Activated naive CD4-positive, alpha-beta T cell treated with anti-CD3 and anti-CD28 coated beads for 36 hours (primary cell): ENCODE measurements around the gene SAMD8. TPM values are rescaled to one million over a fixed set of nuclear protein-coding genes. Genes with fewer than 3 reads are reported as not detected.
"Not testable (repeated sequence)": the region's sequence is repeated elsewhere in the genome, so short reads cannot be mapped to it uniquely, and the experiment has no call there.

Experiments
- CTCF ChIA-PET: fragments of 350-600 bp; sonication (Branson Sonifier 250); formaldehyde crosslinking; loops from one replicate; lab custom pipeline; 2021; ENCODE audit warnings: antibody characterized with exemption; lab: Charles Lee
- DNase-seq: peaks from one replicate; pipeline ENCODE4 v3.0.0-alpha.2; 2020
- H3K27ac Mint-ChIP-seq: one replicate; pipeline ENCODE4 v1.8.0; 2021; ENCODE audit warnings: mild to moderate bottlenecking, mixed read lengths
- H3K27me3 Mint-ChIP-seq: one replicate; pipeline ENCODE4 v1.8.0; 2021; ENCODE audit warnings: low read depth, mixed read lengths
- H3K36me3 Mint-ChIP-seq: one replicate; pipeline ENCODE4 v1.8.0; 2021; ENCODE audit warnings: low read depth, mixed read lengths
- H3K4me1 Mint-ChIP-seq: one replicate; pipeline ENCODE4 v1.8.0; 2021; ENCODE audit warnings: low read depth, mixed read lengths
- H3K4me3 Mint-ChIP-seq: one replicate; pipeline ENCODE4 v1.8.0; 2021; ENCODE audit warnings: mild to moderate bottlenecking, moderate library complexity, mixed read lengths
- H3K9me3 Mint-ChIP-seq: one replicate; pipeline ENCODE4 v1.8.0; 2021; ENCODE audit warnings: mixed read lengths
- intact Hi-C: fragments of 100-400 bp; cut with micrococcal nuclease; formaldehyde crosslinking; loops from one replicate; pipeline ENCODE4 v1.15.1; 2023
- total RNA-seq, 2 experiments: library from RNA; stranded (reverse); gene quantifications; one replicate each; pipeline ENCODE4 v1.2.3, GENCODE V29; 2021

Gene SAMD8
- total RNA-seq, 2 experiments from 2014 or later = 15.3 to 16.9 TPM

- no peak for DNase-seq
- H3K27ac Mint-ChIP-seq = peak overlapping the region; percentile 79
- peaks cover 13% of the 10 kb centered on the region for H3K36me3 Mint-ChIP-seq
- intact Hi-C loops = loop anchor here (5.0 kb wide), 1 partner anchor 56 kb away; the partner anchor contains the start of gene SAMD8
- peaks cover 32% of the 10 kb centered on the region for H3K4me1 Mint-ChIP-seq
- H3K9me3 Mint-ChIP-seq = no peaks in the 10 kb centered on the region
- no peak overlapping the region for H3K4me3 Mint-ChIP-seq
- no peaks in the 10 kb centered on the region for H3K27me3 Mint-ChIP-seq
- CTCF ChIA-PET = interaction anchor here (1.3 kb wide), 2 partner anchors 11 to 43 kb away, joined by 3 read pairs; no protein-coding TSS in a partner anchor
Measured at GRCh38 chr10:75168275-75168674, 56.8 kb downstream of the SAMD8 start.

- H3K27ac Mint-ChIP-seq = no peak overlapping the region
- CTCF ChIA-PET = no interaction called here
- H3K4me1 Mint-ChIP-seq = peaks cover 31% of the 10 kb centered on the region
- DNase-seq = no peak
- no peaks in the 10 kb centered on the region for H3K27me3 Mint-ChIP-seq
- no peaks in the 10 kb centered on the region for H3K9me3 Mint-ChIP-seq
- intact Hi-C loops = no loop called here
- H3K36me3 Mint-ChIP-seq = peaks cover 14% of the 10 kb centered on the region
- no peak overlapping the region for H3K4me3 Mint-ChIP-seq
Measured at GRCh38 chr10:75170215-75170614, 58.8 kb downstream of the SAMD8 start.

- H3K27me3 Mint-ChIP-seq = no peaks in the 10 kb centered on the region
- no peak for DNase-seq
- CTCF ChIA-PET = no interaction called here
- peaks cover 12% of the 10 kb centered on the region for H3K36me3 Mint-ChIP-seq
- intact Hi-C loops = no loop called here
- no peak overlapping the region for H3K4me3 Mint-ChIP-seq
- H3K4me1 Mint-ChIP-seq = peaks cover 15% of the 10 kb centered on the region
- peak overlapping the region; percentile 61 for H3K27ac Mint-ChIP-seq
- no peaks in the 10 kb centered on the region for H3K9me3 Mint-ChIP-seq
Measured at GRCh38 chr10:75175046-75175445, 63.6 kb downstream of the SAMD8 start.

GRCh38 chr10:75176046-75176445, 64.6 kb downstream of the SAMD8 start:
- H3K9me3 Mint-ChIP-seq = no peaks in the 10 kb centered on the region
- H3K27ac Mint-ChIP-seq = no peak overlapping the region
- H3K36me3 Mint-ChIP-seq = peaks cover 12% of the 10 kb centered on the region
- CTCF ChIA-PET = no interaction called here
- intact Hi-C loops = no loop called here
- H3K4me3 Mint-ChIP-seq = no peak overlapping the region
- H3K4me1 Mint-ChIP-seq = peaks cover 21% of the 10 kb centered on the region
- H3K27me3 Mint-ChIP-seq = no peaks in the 10 kb centered on the region
- DNase-seq = no peak

- CTCF ChIA-PET = no interaction called here
Measured at GRCh38 chr10:75176736-75177135, 65.3 kb downstream of the SAMD8 start.

GRCh38 chr10:75179657-75180177, 68.3 kb downstream of the SAMD8 start:
- no peaks in the 10 kb centered on the region for H3K9me3 Mint-ChIP-seq
- intact Hi-C loops = loop anchor here (2.0 kb wide), 1 partner anchor 65 kb away; no protein-coding TSS in a partner anchor

More at GRCh38 chr10:75176736-75177135, 65.3 kb downstream of the SAMD8 start:
- intact Hi-C loops = no loop called here
- Mint-ChIP-seq H3K27ac (no peak overlapping the region), H3K36me3 (peaks cover 13% of the 10 kb centered on the region), H3K4me1 (peaks cover 27% of the 10 kb centered on the region), H3K4me3 (no peak overlapping the region), H3K27me3 (no peaks in the 10 kb centered on the region), H3K9me3 (no peaks in the 10 kb centered on the region)
- DNase-seq = no peak

GRCh38 chr10:75180592-75180991, 69.1 kb downstream of the SAMD8 start:
- CTCF ChIA-PET = interaction anchor here (1.1 to 1.3 kb wide), 3 partner anchors 54 to 161 kb away, joined by 3 read pairs; partner anchors contain the start of gene COMTD1
- no peak overlapping the region for H3K4me3 Mint-ChIP-seq

More at GRCh38 chr10:75179657-75180177, 68.3 kb downstream of the SAMD8 start:
- H3K27ac Mint-ChIP-seq = peak overlapping the region; percentile 59
- H3K4me3 Mint-ChIP-seq = no peak overlapping the region
- DNase-seq = no peak
- H3K4me1 Mint-ChIP-seq = peaks cover 26% of the 10 kb centered on the region
- H3K36me3 Mint-ChIP-seq = peaks cover 9% of the 10 kb centered on the region
- H3K27me3 Mint-ChIP-seq = no peaks in the 10 kb centered on the region
- CTCF ChIA-PET = interaction anchor here (0.8 to 1.5 kb wide), 3 partner anchors 8 to 56 kb away, joined by 3 to 9 read pairs (median 3); partner anchors contain the start of gene COMTD1

GRCh38 chr10:75181073-75181472, 69.6 kb downstream of the SAMD8 start:
- Mint-ChIP-seq H3K27me3 (no peaks in the 10 kb centered on the region), H3K36me3 (peaks cover 8% of the 10 kb centered on the region), H3K9me3 (no peaks in the 10 kb centered on the region), H3K4me3 (no peak overlapping the region), H3K4me1 (peaks cover 22% of the 10 kb centered on the region), H3K27ac (no peak overlapping the region)
- intact Hi-C loops = loop anchor here (2.0 kb wide), 1 partner anchor 66 kb away; no protein-coding TSS in a partner anchor
- no peak for DNase-seq
- CTCF ChIA-PET = interaction anchor here (1.1 to 1.3 kb wide), 3 partner anchors 54 to 161 kb away, joined by 3 read pairs; partner anchors contain the start of gene COMTD1

More at GRCh38 chr10:75180592-75180991, 69.1 kb downstream of the SAMD8 start:
- peaks cover 22% of the 10 kb centered on the region for H3K4me1 Mint-ChIP-seq
- H3K9me3 Mint-ChIP-seq = no peaks in the 10 kb centered on the region
- H3K27ac Mint-ChIP-seq = no peak overlapping the region
- H3K36me3 Mint-ChIP-seq = peaks cover 9% of the 10 kb centered on the region
- intact Hi-C loops = loop anchor here (2.0 kb wide), 1 partner anchor 66 kb away; no protein-coding TSS in a partner anchor
- no peak for DNase-seq
- H3K27me3 Mint-ChIP-seq = no peaks in the 10 kb centered on the region

- no peak for DNase-seq
- H3K4me3 Mint-ChIP-seq = no peak overlapping the region
- intact Hi-C loops = no loop called here
- H3K36me3 Mint-ChIP-seq = peaks cover 1% of the 10 kb centered on the region
- no peaks in the 10 kb centered on the region for H3K9me3 Mint-ChIP-seq
- H3K27ac Mint-ChIP-seq = no peak overlapping the region
- H3K4me1 Mint-ChIP-seq = peaks cover 11% of the 10 kb centered on the region
- CTCF ChIA-PET = interaction anchor here (0.7 to 4.0 kb wide), 5 partner anchors 9 to 50 kb away, joined by 3 to 42 read pairs (median 25); partner anchors contain the start of gene COMTD1
- H3K27me3 Mint-ChIP-seq = no peaks in the 10 kb centered on the region
Measured at GRCh38 chr10:75186310-75186709, 74.9 kb downstream of the SAMD8 start.

GRCh38 chr10:75187961-75188426, 76.5 kb downstream of the SAMD8 start:
- H3K9me3 Mint-ChIP-seq = no peaks in the 10 kb centered on the region
- CTCF ChIA-PET = interaction anchor here (0.6 to 4.0 kb wide), 15 partner anchors 9 to 998 kb away, joined by 3 to 42 read pairs (median 5); partner anchors contain the start of genes COMTD1 and VDAC2
- H3K36me3 Mint-ChIP-seq = no peaks in the 10 kb centered on the region
- H3K27me3 Mint-ChIP-seq = no peaks in the 10 kb centered on the region
- peak; percentile 82 for DNase-seq
- peaks cover 8% of the 10 kb centered on the region for H3K4me1 Mint-ChIP-seq
- H3K27ac Mint-ChIP-seq = no peak overlapping the region
- H3K4me3 Mint-ChIP-seq = no peak overlapping the region
- intact Hi-C loops = loop anchor here (1.0 kb wide), 3 partner anchors 22 to 48 kb away; partner anchors contain the start of gene VDAC2

GRCh38 chr10:75188522-75188921, 77.1 kb downstream of the SAMD8 start:
- not testable (repeated sequence) for DNase-seq, H3K4me1 Mint-ChIP-seq, H3K4me3 Mint-ChIP-seq, H3K36me3 Mint-ChIP-seq, H3K27me3 Mint-ChIP-seq, H3K27ac Mint-ChIP-seq, H3K9me3 Mint-ChIP-seq
- intact Hi-C loops = loop anchor here (1.0 kb wide), 3 partner anchors 22 to 48 kb away; partner anchors contain the start of gene VDAC2
- CTCF ChIA-PET = interaction anchor here (0.6 to 4.0 kb wide), 15 partner anchors 9 to 998 kb away, joined by 3 to 42 read pairs (median 5); partner anchors contain the start of genes COMTD1 and VDAC2

- no peak overlapping the region for H3K27ac Mint-ChIP-seq
- CTCF ChIA-PET = interaction anchor here (0.5 to 4.0 kb wide), 4 partner anchors 22 to 46 kb away, joined by 4 to 42 read pairs (median 8); partner anchors contain the start of genes COMTD1 and VDAC2
- intact Hi-C loops = no loop called here
- H3K27me3 Mint-ChIP-seq = no peaks in the 10 kb centered on the region
- H3K9me3 Mint-ChIP-seq = no peaks in the 10 kb centered on the region
- H3K4me1 Mint-ChIP-seq = peaks cover 8% of the 10 kb centered on the region
- H3K36me3 Mint-ChIP-seq = no peaks in the 10 kb centered on the region
- no peak overlapping the region for H3K4me3 Mint-ChIP-seq
- DNase-seq = no peak
Measured at GRCh38 chr10:75189266-75190096, 78.0 kb downstream of the SAMD8 start.
